PC-3 (cell line): ENCODE data around the gene THRB. TPM values are rescaled to one million over a fixed set of nuclear protein-coding genes. Genes with fewer than 3 reads are reported as not detected.

Source experiments
- ATAC-seq: fragments of 200-7000 bp; cut with Tn5 transposase; 2 replicates; pipeline ENCODE4 v1.9.1; 2020; ENCODE audit warnings: mild to moderate bottlenecking, moderate library complexity
- BruUV-seq: library from RNA; stranded (reverse); fragments of 400-500 nt; replicated peaks from 2 replicates; lab custom pipeline; 2021; lab: Mats Ljungman, UMichigan
- CTCF ChIA-PET: fragments of 300-600 bp; sonication (Branson Sonifier 250); formaldehyde crosslinking; loops from one replicate; lab custom pipeline; 2022; ENCODE audit warnings: antibody characterized with exemption; lab: Charles Lee
- POLR2A ChIA-PET: fragments of 300-600 bp; sonication (Branson Sonifier 250); formaldehyde crosslinking; loops from one replicate; lab custom pipeline; 2022; ENCODE audit warnings: antibody characterized with exemption; ENCODE audit not compliant: unreplicated experiment; lab: Charles Lee
- DNase-seq: peaks from one replicate; pipeline ENCODE4 v3.0.0-alpha.2; 2015
- H2AFZ ChIP-seq: fragments of 300-600 bp; sonication (generic); 2 replicates; pipeline ENCODE4 v1.6.0; 2016; ENCODE audit warnings: antibody characterized with exemption, low read length
- H3F3A ChIP-seq: fragments of 300-600 bp; sonication (generic); one replicate; pipeline ENCODE4 v1.6.0; 2017; ENCODE audit warnings: antibody characterized with exemption, low read length, control low read depth, mild to moderate bottlenecking; ENCODE audit not compliant: unreplicated experiment
- H3K27ac ChIP-seq: fragments of 300-600 bp; sonication (generic); 2 replicates; pipeline ENCODE4 v1.5.1; 2016; ENCODE audit warnings: mild to moderate bottlenecking, low read length
- H3K27me3 ChIP-seq: fragments of 300-600 bp; sonication (generic); 2 replicates; pipeline ENCODE4 v1.6.1; 2016; ENCODE audit warnings: low read length, mixed read lengths
- H3K36me3 ChIP-seq: fragments of 300-600 bp; sonication (generic); 2 replicates; pipeline ENCODE4 v1.6.1; 2016; ENCODE audit warnings: low read depth, mixed run types, low read length, mixed read lengths
- H3K4me1 ChIP-seq: fragments of 300-600 bp; sonication (generic); 2 replicates; pipeline ENCODE4 v1.5.1; 2016; ENCODE audit warnings: low read length; ENCODE audit not compliant: insufficient read depth
- H3K4me2 ChIP-seq: fragments of 300-600 bp; sonication (generic); 2 replicates; pipeline ENCODE4 v1.6.0; 2016; ENCODE audit warnings: low read length
- H3K4me3 ChIP-seq: fragments of 300-600 bp; sonication (generic); 2 replicates; pipeline ENCODE4 v1.5.1; 2016; ENCODE audit warnings: mild to moderate bottlenecking, low read length, mixed read lengths
- H3K79me2 ChIP-seq: fragments of 300-600 bp; sonication (generic); 2 replicates; pipeline ENCODE4 v1.6.1; 2017; ENCODE audit warnings: low read length, mixed read lengths
- H3K9ac ChIP-seq: fragments of 300-600 bp; sonication (generic); 2 replicates; pipeline ENCODE4 v1.6.0; 2016; ENCODE audit warnings: mild to moderate bottlenecking, low read length
- H3K9me2 ChIP-seq: fragments of 300-600 bp; sonication (generic); replicated peaks from 2 replicates; pipeline ENCODE4 v1.6.1; 2016; ENCODE audit warnings: mixed run types, low read length, mixed read lengths
- H3K9me3 ChIP-seq: fragments of 300-600 bp; sonication (generic); 2 replicates; pipeline ENCODE4 v1.6.1; 2016; ENCODE audit warnings: low read length, mixed read lengths
- H4K20me1 ChIP-seq: fragments of 300-600 bp; sonication (generic); 2 replicates; pipeline ENCODE4 v1.6.1; 2016; ENCODE audit warnings: low read length, mixed read lengths
- EZH2 ChIP-seq: fragments of 300-600 bp; sonication (generic); IDR thresholded peaks from one replicate; pipeline ENCODE4 v1.6.1; 2017; ENCODE audit warnings: antibody characterized with exemption, mild to moderate bottlenecking, low read length; ENCODE audit not compliant: unreplicated experiment
- EZH2phosphoT487 ChIP-seq: fragments of 300-600 bp; sonication (generic); IDR thresholded peaks from 2 replicates; pipeline ENCODE4 v1.6.1; 2018; ENCODE audit warnings: mild to moderate bottlenecking, antibody characterized with exemption, low read length, borderline replicate concordance
- intact Hi-C: fragments of 100-400 bp; cut with micrococcal nuclease; formaldehyde crosslinking; loops from 2 replicates; pipeline ENCODE4 v1.9.0; 2023
- total RNA-seq: library from RNA; depleted of rRNA; stranded (reverse); fragments of >200 nt; gene quantifications from 2 replicates; pipeline ENCODE4 v1.2.3, GENCODE V29; 2014
- TF ChIP-seq, protein P1 (sequence below): fragments of 300-600 bp; sonication (generic); conservative IDR thresholded peaks from 2 replicates; pipeline ENCODE4 v1.5.1; 2017; ENCODE audit warnings: antibody characterized with exemption, low read depth, mild to moderate bottlenecking, low read length

The THRB gene
- total RNA-seq, 1 experiment from 2014 or later, result 9.7 TPM

DNA sequence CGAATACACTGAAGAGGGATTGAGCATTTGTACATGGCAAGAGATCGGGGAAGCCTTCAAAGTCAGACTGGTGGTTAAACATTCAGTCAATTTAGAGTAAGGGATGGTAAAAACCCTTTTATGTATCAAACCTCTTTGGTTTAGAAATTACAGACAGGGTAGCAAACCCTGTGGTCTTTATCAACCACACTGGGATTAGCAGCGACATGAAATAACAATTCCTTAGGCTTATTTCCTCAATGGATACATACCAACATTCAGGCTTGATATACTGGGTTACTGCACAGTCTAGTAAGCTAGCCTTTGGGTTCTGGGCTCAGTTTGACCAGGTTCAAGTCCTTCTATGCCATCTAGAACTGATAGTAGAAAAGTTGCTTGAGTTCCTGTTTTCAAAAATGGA, 127.4 kb downstream of the THRB start:
- CTCF ChIA-PET, result no interaction called here
- no peaks in the 10 kb centered on the region for H4K20me1 ChIP-seq
- H2AFZ ChIP-seq, result no peak overlapping the region
- BruUV-seq, result no TSS peak
- intact Hi-C loops, result loop anchor here (5.0 to 10.0 kb wide), 2 partner anchors 302 to 315 kb away; no protein-coding TSS in a partner anchor
- no peak for ATAC-seq
- no peak overlapping the region for H3K4me3 ChIP-seq
- DNase-seq, result no peak
- H3K27me3 ChIP-seq, result no peaks in the 10 kb centered on the region
- no peaks in the 10 kb centered on the region for H3F3A ChIP-seq
- no peaks in the 10 kb centered on the region for H3K9me3 ChIP-seq
- H3K79me2 ChIP-seq, result 0 out of 2 replicates have a peak, but pooled peaks cover 3% of the 10 kb centered on the region
- TF ChIP-seq EZH2 (no peak), EZH2phosphoT487 (no peak)
- TF ChIP-seq, protein P1, sequence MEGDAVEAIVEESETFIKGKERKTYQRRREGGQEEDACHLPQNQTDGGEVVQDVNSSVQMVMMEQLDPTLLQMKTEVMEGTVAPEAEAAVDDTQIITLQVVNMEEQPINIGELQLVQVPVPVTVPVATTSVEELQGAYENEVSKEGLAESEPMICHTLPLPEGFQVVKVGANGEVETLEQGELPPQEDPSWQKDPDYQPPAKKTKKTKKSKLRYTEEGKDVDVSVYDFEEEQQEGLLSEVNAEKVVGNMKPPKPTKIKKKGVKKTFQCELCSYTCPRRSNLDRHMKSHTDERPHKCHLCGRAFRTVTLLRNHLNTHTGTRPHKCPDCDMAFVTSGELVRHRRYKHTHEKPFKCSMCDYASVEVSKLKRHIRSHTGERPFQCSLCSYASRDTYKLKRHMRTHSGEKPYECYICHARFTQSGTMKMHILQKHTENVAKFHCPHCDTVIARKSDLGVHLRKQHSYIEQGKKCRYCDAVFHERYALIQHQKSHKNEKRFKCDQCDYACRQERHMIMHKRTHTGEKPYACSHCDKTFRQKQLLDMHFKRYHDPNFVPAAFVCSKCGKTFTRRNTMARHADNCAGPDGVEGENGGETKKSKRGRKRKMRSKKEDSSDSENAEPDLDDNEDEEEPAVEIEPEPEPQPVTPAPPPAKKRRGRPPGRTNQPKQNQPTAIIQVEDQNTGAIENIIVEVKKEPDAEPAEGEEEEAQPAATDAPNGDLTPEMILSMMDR, result no peak
- POLR2A ChIA-PET, result no interaction called here
- peaks cover 33% of the 10 kb centered on the region for H3K4me1 ChIP-seq
- no peaks in the 10 kb centered on the region for H3K36me3 ChIP-seq
- no peak overlapping the region for H3K27ac ChIP-seq
- no peak overlapping the region for H3K4me2 ChIP-seq
- H3K9me2 ChIP-seq, result no peaks in the 10 kb centered on the region
- H3K9ac ChIP-seq, result no peak overlapping the region

DNA sequence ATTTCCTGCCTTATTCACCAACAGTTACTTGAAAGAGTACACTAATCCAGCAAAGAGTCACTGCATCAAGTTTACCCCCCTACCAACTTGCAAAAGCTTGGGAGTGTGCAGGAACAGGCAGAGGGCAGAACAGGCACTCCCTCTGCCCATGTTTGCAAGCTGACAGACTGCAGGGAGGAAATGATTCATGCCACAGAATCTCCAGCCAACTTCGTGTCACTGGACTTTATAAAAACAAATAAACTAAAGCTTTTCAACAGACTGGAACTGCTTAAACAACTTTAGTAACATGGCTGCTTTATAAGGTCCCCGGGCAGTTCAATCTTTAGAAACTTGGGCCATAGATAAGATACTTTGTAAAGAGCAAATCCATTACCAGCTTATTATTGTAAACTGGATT, 129.5 kb downstream of the THRB start:
- intact Hi-C loops, result loop anchor here (1.0 to 10.0 kb wide), 7 partner anchors 22 to 317 kb away; partner anchors contain the start of gene THRB
- DNase-seq, result peak; percentile 98
- H3K9me2 ChIP-seq, result no peaks in the 10 kb centered on the region
- peak; percentile 100 for ATAC-seq
- H3K27me3 ChIP-seq, result no peaks in the 10 kb centered on the region
- peak overlapping the region; percentile 62 for H3K4me2 ChIP-seq
- H3K4me3 ChIP-seq, result peak overlapping the region; percentile 19; the same call in 1 of the 2 replicates
- no peak overlapping the region for H2AFZ ChIP-seq
- no TSS peak for BruUV-seq
- ChIA-PET POLR2A (interaction anchor here (0.6 kb wide), 1 partner anchor 98 kb away, joined by 3 read pairs; no protein-coding TSS in a partner anchor), CTCF (interaction anchor here (0.5 to 1.1 kb wide), 4 partner anchors 23 to 131 kb away, joined by 3 to 7 read pairs (median 4); no protein-coding TSS in a partner anchor)
- TF ChIP-seq EZH2, result no peak
- TF ChIP-seq, protein P1, result peak; percentile 39
- H3F3A ChIP-seq, result no peaks in the 10 kb centered on the region
- peaks cover 33% of the 10 kb centered on the region for H3K4me1 ChIP-seq
- 0 out of 2 replicates have a peak, but pooled peaks cover 3% of the 10 kb centered on the region for H3K79me2 ChIP-seq
- H4K20me1 ChIP-seq, result no peaks in the 10 kb centered on the region
- H3K36me3 ChIP-seq, result no peaks in the 10 kb centered on the region
- H3K27ac ChIP-seq, result peak overlapping the region; percentile 63
- no peaks in the 10 kb centered on the region for H3K9me3 ChIP-seq
- H3K9ac ChIP-seq, result no peak overlapping the region

DNA sequence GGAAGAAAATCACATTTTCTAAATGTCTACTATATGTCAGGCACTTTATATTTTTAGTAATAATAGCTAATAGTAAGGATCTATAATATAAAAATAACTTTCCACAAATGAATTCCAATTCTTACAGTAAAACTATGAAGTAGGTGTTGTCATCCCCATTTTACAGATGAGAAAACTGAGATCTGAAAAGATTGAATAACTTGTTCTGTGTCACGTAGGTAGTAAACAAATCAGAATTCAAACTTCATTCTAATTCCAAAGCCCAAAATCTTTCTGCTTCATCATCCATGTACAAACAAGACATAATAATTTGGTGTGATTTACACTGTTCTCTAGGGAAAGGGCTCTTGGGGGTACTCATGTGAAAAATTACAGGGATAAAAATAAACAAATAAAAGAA, 130.3 kb downstream of the THRB start:
- peaks cover 33% of the 10 kb centered on the region for H3K4me1 ChIP-seq
- H3K27ac ChIP-seq, result peak overlapping the region; percentile 46
- no peaks in the 10 kb centered on the region for H3K9me3 ChIP-seq
- H3K4me2 ChIP-seq, result peak overlapping the region; percentile 52
- H3F3A ChIP-seq, result no peaks in the 10 kb centered on the region
- H3K9me2 ChIP-seq, result no peaks in the 10 kb centered on the region
- DNase-seq (no peak), ATAC-seq (no peak)
- no TSS peak for BruUV-seq
- no peak overlapping the region for H3K9ac ChIP-seq
- no peak overlapping the region for H3K4me3 ChIP-seq
- H4K20me1 ChIP-seq, result no peaks in the 10 kb centered on the region
- TF ChIP-seq EZH2 (no peak), EZH2phosphoT487 (no peak)
- TF ChIP-seq, protein P1, result no peak
- H2AFZ ChIP-seq, result no peak overlapping the region
- ChIA-PET POLR2A (interaction anchor here (0.6 kb wide), 1 partner anchor 129 kb away, joined by 3 read pairs; no protein-coding TSS in a partner anchor), CTCF (no interaction called here)
- intact Hi-C loops, result loop anchor here (2.0 to 10.0 kb wide), 5 partner anchors 48 to 300 kb away; partner anchors contain the start of gene THRB
- H3K27me3 ChIP-seq, result no peaks in the 10 kb centered on the region
- H3K79me2 ChIP-seq, result 0 out of 2 replicates have a peak, but pooled peaks cover 3% of the 10 kb centered on the region
- no peaks in the 10 kb centered on the region for H3K36me3 ChIP-seq
